ENCODE results near the gene TMEM121B.
A peak's percentile ranks its signal among the peaks of the same experiment; 100 is the strongest.

Gene TMEM121B

DNA sequence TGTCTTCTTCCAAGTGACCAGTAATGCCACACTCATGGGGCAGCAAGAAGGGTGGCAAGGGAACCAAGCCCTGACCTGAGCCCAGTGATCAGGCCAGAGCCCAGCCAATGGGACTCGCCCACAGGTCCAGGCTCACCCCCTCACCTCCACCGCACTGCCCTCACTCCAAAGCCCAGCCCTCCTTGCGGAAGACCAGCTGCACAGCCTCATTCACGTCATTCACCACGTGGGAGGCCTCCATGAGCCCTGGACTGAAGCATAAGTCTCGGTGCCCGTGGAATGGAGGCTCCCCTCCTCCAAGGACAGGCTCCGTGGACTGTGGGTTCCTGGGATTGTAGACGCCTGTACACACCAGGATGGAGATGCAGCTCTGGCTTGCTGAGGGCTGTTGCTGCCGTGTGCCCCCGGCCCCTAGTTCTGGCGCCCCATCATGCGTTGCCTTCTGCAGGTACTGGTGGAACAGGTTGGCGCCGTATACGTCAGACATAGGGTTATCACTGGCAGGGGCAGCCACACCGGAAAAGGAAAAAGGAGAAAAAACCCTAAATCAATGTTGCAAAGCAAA, 16.8 kb upstream of the TMEM121B start:
- DNase-seq: no peak

DNA sequence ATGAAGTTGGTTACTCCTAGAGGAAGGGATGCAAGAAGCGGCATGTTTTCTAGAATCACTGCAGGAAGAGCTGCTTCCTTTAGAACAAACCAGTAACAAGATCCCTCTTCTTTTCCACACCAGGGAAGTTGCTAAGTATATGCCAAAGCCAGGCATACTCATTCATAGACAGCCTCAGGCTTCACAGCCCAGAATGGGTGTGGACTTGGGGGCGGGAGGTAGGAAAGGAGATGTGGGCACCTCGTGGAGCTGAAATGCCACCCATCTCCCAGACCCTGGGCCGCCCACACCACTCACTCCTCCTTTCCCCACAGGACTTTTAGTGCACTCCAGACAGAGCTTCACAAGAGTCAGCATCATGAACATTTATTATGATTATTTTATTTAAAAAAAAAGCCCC, 16.0 kb upstream of the TMEM121B start:
- no peak for DNase-seq

DNA sequence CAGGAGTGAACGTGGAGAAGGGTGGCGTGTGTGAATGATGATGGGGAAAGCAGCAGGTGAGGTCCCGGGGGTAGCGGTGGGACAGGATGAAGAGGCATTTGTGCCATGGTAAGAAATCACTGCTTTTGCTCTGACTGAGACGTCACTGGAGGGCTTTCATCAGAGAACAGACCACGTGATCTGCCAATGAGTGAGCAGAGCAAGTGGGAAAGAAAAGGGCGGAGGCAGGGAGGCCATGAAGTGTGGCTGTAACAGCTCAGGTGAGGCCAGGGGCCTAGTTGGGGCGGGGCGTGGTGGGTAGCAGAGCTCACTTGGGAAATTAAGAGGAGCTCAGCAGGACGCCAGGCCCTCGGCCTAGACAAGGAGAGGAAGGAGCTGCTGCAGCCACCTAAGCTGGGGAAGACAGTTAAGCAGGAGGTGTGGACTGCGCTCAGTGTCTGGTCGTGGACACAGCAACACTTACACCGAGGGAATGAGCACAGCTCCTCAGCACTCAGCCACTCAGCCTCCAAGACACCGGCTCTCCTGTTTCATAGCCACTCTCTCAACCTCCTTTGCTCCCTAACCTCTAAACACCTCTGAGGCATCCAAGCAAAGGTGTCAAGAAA, 14.1 kb upstream of the TMEM121B start:
- DNase-seq: no peak

DNA sequence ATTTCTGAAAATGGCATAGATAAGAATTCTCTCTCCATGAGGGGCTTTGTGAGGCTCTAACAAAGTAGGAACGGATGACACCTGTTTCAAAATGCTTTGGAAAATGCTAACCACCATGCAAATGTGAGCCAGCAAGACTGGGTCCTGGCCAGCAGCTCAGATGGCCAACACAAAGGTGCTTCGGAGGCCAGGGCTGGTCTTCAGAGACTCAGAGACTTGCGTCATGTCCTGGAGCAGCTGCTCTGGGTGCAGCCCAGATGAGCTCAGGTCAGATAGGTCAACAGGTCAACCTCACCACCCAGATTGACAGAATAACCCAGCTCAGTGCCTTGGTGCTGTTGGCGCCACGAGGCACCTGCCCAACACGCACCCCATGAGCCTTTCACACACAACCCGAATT, 12.0 kb upstream of the TMEM121B start:
- DNase-seq: no peak

DNA sequence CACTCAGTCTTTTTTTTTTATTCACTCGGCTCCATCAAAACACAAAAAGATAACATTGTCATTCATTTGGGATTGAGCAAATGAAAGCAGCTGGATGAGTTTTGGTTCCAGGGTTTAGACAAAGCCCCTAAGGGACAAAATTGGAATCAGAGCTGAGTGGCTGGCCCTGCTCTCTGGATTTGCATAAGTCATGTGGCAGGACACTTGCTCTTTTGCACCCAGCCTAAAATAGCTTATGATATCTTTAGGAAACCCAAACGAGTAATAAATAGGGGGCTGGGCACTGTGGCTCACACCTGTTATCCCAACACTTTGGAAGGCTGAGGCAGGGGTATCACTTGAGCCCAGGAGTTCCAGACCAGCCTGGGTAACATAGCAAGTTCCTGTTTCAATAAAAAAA, 11.0 kb upstream of the TMEM121B start:
- no peak for DNase-seq

DNA sequence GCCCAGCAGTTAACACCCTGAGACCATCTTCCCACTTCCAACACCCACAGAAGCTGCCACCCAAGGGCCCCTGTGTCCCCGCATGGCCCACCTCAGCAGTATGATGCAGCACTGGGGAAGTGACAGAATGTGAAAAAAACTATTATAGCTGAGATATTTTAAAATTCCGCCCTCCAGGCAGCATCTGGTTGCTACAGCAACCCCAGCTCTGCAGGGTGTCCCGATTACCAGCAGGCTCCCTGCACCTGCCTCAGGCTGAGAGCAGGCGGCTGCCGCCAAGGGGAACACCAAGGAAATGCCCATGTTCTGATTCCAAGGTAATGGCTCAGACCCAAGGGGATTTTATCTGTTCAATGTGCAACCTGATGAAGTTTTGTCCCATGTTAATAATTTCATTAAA, 10.5 kb upstream of the TMEM121B start:
- DNase-seq: no peak

- DNase-seq: no peak
These were observed 9.0 kb upstream of the TMEM121B start for GRCh38 chr22:17130199-17130598.

DNA sequence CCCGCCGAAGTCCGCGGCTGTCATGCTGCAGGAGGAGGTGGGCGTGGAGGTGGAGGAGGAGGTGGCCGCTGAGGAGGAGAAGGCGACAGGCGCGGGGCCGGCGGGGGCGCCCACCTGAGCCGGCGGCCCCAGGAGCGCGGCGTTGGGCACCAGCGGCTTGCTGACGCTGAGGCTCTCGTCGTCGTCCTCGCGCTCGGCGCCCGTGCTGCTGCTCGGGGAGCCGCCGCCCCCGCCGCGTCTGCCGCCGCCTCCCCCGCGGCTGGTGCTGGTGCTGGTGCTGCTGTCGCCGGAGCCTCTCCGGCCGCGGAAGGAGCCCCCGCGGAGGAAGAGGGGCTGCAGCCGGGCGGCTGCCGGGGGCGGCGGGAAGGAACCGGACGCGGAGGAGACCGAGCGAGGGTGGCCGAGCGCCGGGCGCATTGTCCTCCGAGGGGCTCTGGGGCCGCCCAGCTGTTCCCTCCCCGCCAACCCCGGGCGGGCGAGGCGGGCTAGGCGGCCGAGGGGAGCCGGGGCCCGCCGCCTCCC, 388 bp downstream of the TMEM121B start:
- DNase-seq: peak in 1 of 2 donors; percentile 14

DNA sequence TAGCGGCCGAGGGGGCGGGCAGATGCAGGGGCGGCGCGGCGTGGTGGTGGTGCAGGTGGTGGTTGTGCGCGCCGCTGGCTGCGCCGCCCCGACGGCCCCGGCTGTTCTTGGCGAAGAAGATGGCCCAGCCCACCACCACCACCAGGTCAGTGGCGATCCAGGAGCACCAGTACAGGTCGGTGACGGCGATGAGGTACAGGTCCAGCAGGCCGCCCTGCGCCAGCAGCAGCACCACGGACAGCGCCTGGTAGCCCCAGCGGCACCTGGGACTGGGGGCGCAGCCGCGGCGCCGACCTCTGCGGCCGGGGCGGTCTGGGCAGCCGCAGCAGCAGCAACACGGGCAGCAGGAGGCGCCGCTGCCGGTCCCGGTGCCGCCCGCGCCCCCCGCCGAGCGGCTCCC, 879 bp downstream of the TMEM121B start:
- peak; percentile 36 to 46 for DNase-seq

- peak in 1 of 2 donors; percentile 22 for DNase-seq
These were observed 1.5 kb downstream of the TMEM121B start for GRCh38 chr22:17119481-17120202.

- DNase-seq: no peak
These were observed 2.8 kb downstream of the TMEM121B start for GRCh38 chr22:17118342-17118741.

DNA sequence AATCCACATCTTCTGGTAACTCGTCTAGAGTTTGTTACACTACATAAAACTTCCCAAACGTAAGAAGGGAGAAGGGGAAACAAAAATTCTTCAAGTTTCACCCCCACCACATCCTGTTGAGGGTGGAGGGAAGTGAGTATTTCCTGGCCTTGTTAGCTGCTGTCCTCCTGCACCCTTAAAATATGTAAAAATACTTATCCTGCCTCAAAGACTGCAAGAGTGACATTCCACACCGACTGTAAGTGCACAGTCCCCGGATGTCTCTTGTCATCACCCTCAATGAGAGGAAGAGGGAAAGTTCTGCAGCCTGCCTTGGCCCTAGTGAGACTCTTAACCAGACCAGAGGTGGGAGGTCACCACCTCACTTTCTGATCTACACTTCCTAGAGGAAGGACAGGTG, 3.3 kb downstream of the TMEM121B start:
- no peak for DNase-seq

DNA sequence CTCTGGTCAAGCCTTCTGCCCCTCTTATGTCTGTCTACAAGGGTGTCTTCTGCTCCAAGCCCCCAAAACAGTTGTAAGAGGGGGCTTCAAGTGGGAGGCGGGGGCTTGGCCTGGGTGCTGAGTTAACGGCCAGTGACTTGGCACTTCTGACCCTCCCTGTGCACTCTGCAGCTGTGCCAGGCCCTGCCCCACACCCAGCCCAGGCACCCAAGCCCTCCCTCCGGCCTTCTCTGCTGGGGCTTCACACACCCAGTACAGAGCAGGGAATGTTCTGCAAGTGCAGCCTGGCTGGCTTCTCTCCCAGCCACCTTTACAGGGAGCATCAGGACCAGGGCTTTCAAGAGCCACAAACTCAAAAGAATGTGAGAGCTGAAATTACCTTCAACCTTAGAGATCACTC, 3.8 kb downstream of the TMEM121B start:
- no peak for DNase-seq

DNA sequence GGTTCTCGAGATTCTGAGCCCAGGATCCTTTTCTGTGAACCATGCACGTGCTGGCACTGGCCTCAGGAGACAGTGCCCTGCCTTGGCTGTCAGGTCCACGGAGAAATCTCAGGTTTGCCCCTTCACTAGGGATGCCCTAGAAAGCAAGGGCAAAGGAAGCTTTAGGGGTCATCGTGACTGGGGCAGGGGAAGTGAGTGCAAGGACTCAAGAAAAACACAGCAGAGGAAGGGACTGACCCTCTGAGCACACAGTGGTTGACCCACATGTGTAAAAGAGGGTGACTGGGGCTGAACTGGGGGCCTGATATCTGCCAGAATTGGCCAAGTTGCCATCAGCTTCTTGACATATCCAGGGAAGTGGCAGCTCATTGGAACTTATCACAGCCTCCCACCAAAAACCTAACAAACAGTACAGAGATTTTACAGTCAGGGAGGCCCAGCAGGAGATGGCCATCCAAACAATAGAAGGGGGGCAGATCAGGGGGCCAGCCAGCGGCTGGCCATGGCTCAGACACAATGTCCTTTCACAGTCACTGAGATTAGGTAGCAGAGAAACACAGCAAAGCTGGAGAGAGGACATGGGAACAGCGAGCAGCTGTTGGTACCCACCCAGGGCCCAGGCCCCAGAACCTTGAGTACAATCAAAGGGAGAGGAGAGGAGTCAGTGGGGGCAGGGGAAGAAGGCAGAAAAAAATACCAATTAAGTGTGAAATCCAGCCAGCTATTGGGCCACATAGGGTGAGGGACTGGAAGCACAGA, 4.4 kb downstream of the TMEM121B start:
- DNase-seq: no peak

DNA sequence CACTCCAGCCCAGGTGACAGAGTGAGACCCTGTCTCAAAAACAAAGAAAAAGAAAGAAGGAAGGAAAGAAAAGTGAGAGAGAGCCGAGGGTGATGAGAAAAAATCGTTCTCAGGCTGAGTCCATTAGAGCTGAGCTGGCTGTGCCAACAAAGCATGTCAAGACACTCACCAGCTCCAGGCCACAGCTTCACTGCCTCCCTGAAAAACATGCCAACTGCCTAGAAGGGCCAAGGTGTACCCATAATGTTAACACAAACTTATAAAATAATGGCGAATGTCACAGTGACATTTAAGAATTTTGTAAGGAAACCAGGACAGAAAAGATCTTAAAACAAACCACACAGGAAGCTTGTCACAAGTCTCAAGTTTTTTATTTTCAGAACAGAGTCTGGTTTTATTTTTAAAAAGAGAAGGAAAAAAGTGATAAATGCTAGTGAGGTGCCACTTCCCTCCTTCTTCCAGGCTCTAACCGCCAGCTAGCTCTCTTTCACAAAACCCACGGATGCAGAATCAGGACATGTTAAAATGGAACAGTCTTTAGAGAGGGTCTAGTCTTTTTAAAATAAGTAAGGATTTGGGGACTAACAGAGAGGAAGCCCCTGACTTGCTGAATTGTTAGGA, 5.1 kb downstream of the TMEM121B start:
- no peak for DNase-seq

DNA sequence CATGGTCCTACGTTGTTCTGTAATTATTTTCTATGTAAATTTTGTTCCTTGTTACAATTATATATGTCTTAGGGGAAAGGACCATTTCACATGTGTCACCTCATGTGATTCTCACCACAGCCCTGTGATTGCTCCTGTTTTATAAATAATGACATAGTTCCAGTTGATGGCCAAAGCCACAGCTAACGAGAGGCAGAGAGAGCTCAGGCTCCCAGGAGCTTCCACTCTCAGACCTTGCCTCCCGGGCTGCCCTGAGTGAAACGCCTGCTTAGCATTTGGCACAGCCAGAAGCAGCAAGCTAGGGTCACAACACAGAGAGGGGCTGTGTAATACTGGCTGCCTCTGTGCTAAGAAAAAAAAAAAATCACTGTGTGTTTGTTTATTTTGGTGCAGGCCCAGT, 5.9 kb downstream of the TMEM121B start:
- DNase-seq: no peak

GRCh38 chr22:17114898-17115235, 6.3 kb downstream of the TMEM121B start:
- DNase-seq: no peak

GRCh38 chr22:17114173-17114897, 6.8 kb downstream of the TMEM121B start:
- no peak for DNase-seq

DNA sequence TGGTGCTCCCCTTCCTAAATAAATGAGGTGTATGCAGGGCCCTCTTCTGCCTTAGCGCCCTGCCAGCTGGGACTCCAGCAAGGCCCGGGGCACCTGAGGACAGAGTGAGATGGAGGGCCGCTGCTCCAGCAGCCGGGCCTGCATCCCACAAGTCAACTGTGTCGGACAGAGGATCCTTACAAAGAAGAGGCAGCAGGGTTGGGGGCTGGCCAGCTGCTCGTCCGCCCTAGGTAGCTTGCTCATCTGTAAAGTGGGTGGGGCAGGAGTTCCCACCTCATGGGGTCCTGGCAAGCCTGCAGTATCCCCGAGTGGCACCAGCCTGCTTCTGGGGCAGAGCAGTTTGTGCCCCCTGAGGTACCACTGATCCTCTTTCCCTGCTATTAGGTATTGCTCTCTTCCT, 7.6 kb downstream of the TMEM121B start:
- no peak for DNase-seq

DNA sequence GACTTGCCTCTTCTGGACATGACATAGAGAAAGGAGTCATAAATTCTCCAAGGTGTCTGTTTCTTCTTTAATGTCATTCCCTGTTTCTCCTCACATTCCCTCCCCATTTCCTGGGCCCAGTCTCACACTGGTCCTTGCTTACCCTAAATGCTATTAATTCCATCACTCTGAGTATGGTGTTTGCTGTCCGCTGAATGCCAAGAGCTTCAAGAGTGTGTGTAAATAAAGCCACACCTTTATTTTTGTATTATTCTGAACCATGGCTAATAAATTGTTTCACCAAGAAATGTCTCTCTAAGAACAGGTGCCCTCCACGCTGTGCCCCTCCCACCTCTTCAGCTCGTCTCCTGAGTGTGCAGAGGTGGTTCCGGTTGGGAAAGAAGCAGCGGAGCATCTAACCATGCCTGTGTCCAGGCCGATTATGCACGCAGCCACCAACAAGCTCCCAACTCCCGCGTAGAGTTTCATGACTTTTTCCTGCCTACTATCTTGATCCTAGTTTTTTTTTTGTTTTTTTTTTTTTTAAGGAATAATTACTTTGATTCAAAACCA, 8.6 kb downstream of the TMEM121B start:
- DNase-seq: no peak

- no peak for DNase-seq
These were observed 10.2 kb downstream of the TMEM121B start for GRCh38 chr22:17110791-17111550.
